Measurements from ENCODE around the gene NIPSNAP2. TPM values are rescaled to one million over a fixed set of nuclear protein-coding genes. Genes with fewer than 3 reads are reported as not detected.

The NIPSNAP2 gene
- total RNA-seq (100 to 1,000 TPM; 230 to 302 (median 270) TPM), polyA plus RNA-seq (100 to 1,000 TPM; 119 to 290 (median 260) TPM)
- long read RNA-seq, donor 1, transcript NIPSNAP2-201 (10 exons, 1,999 nt) = major isoform, 232 of 264 reads
- long read RNA-seq, donor 1, partial matches to known transcripts = 18 of 264 reads
- long read RNA-seq, donor 1, other reads (novel, unspliced or antisense) = 14 of 264 reads
- long read RNA-seq, donor 2, transcript NIPSNAP2-201 (10 exons, 1,999 nt) = major isoform, 762 of 865 reads
- long read RNA-seq, donor 2, partial matches to known transcripts = 55 of 865 reads
- long read RNA-seq, donor 2, other reads (novel, unspliced or antisense) = 46 of 865 reads

DNA sequence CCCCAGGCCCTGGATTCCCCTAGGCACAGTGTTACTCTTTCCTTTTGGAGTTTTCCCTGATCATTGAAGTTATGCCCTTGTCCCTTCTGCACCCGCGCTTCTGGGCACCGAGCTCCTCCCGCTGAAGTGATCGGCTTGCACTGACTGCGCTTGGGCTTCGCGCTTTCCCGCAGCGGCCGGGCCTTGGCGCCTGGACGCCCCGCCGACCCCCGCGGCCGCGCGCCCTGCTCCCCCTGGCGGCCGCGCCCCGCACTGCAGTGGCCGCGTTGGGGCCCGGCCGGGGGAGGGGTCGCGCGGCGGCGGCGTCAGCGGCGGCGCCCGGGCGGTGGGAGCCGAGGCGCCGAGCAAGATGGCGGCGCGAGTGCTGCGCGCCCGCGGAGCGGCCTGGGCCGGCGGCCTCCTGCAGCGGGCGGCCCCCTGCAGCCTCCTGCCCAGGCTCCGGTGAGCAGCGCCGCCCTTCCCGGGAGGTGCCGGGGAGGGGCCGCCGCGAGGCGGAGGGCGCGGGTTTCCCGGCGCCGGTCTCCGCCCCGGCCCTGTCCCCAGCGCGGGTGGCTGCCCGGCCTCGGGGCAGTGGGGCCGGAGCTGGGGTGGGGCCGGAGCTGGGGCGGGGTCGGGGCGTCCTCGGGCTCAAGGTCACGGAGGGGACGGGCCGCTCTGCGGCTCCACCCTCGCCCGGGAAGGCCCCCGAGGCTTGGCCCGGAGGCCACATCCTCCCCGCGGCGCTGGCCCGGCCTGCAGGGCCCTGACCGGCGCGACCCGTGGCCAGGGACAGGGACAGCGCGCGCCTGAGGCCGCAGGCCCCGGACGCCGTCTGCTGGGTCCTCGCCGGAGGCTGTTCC, at the start of gene NIPSNAP2:
TSS of gene NIPSNAP2 (plus strand) at position 325 of the 839 bp plus-strand sequence. CDS start at position 350, 25 bp downstream.
- peak; percentile 83 for TF ChIP-seq CTCF (IDR thresholded peaks at IDR 0.05)
- Histone ChIP-seq H3K27ac (peak within 1 kb of the TSS; percentile 89), H3K9me3 (no peaks in the 10 kb centered on the region), H3K4me1 (peaks cover 35% of the 10 kb centered on the region), H3K27me3 (ENCODE audit: insufficient read depth in 3 of 3, low read length in 2 of 3) (no peaks in the 10 kb centered on the region), H3K4me3 (peak within 1 kb of the TSS; percentile 73), H3K36me3 (ENCODE audit: insufficient read depth in 1 of 2, low read depth in 1 of 2) (no peaks in the 10 kb centered on the region)
- DNase-seq = peak; percentile 90 to 91
- WGBS, 3 donors = 0 to 1% (median 1%) methylated on average over 52 to 105 of the region's 105 CpGs
- peak; percentile 73 to 84 (median 82) for ATAC-seq
- intact Hi-C loops (cut with DNase I) = loop anchor here (2.0 to 10.0 kb wide), 4 partner anchors 322 to 1207 kb away; partner anchors contain the start of genes LANCL2 (in 1 of the 2) and SEC61G (in 1 of the 2)

GRCh38 chr7:55917771-55918170, 46.6 kb upstream of the NIPSNAP2 start:
- Histone ChIP-seq H3K9me3 (no peaks in the 10 kb centered on the region), H3K36me3 (ENCODE audit: insufficient read depth in 1 of 2, low read depth in 1 of 2) (peaks cover 3 to 30% of the 10 kb centered on the region in 2 donors), H3K27ac (no peak overlapping the region), H3K27me3 (ENCODE audit: insufficient read depth in 3 of 3, low read length in 2 of 3) (no peaks in the 10 kb centered on the region), H3K4me1 (no peaks in the 10 kb centered on the region), H3K4me3 (no peak overlapping the region)
- DNase-seq (no peak), ATAC-seq (no peak)
- intact Hi-C loops (cut with DNase I) = no loop called here
- WGBS, 3 donors = 94 to 96% (median 96%) methylated on average over 1 of the region's 1 CpG
- no peak for TF ChIP-seq CTCF (IDR thresholded peaks at IDR 0.05)

- no peak for DNase-seq
- intact Hi-C loops (cut with DNase I) = no loop called here
- peaks cover 0 to 24% of the 10 kb centered on the region in 2 donors for H3K36me3 ChIP-seq (ENCODE audit: insufficient read depth in 1 of 2, low read depth in 1 of 2)
- WGBS, 3 donors = 86 to 92% (median 88%) methylated on average over 5 of the region's 5 CpGs
- H3K4me1 ChIP-seq = no peaks in the 10 kb centered on the region
- H3K4me3 ChIP-seq = no peak overlapping the region
- peaks cover 2% of the 10 kb centered on the region for H3K9me3 ChIP-seq
- H3K27me3 ChIP-seq (ENCODE audit: insufficient read depth in 3 of 3, low read length in 2 of 3) = no peaks in the 10 kb centered on the region
- H3K27ac ChIP-seq = no peak overlapping the region
- no peak for ATAC-seq
- no peak for TF ChIP-seq CTCF (IDR thresholded peaks at IDR 0.05)
Observed at GRCh38 chr7:55928006-55928767, 36.2 kb upstream of the NIPSNAP2 start.

DNA sequence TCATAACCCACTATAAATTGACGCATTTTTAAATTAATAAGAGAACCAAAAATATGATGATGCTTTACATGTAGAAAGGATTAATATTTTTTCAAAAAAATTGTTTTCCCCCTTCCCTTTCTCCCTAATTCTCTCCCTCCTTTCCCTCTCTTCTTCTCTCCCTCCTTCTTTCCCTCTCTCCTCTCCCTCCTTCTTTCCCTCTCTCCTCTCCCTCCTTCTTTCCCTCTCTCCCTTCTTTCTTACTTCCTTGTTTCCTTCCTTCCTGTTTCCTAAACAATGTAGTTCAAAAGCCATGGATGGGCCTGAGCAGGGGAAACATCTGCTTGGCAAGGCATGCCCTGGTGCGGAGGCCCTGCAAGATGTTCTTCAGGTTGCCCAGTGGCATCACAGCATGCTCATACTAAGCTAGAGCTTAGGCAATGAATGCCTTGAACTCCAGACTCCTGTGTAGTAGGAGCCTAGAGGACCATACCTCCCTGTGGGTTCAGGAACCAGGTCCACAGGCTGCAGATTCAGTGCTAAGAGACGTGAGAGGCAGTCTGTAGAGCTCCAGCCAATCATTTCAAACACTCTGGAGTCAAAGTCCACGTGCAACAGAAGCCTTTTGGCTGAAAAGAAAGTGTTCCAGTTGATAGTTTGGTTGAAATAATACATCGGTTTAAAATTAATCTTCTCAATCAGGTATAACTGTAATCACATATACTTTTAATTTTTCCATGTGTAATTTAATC, 32.8 kb upstream of the NIPSNAP2 start:
- H3K4me1 ChIP-seq = no peaks in the 10 kb centered on the region
- peaks cover 13% of the 10 kb centered on the region for H3K9me3 ChIP-seq
- H3K36me3 ChIP-seq (ENCODE audit: insufficient read depth in 1 of 2, low read depth in 1 of 2) = peaks cover 0 to 5% of the 10 kb centered on the region in 2 donors
- no peak for TF ChIP-seq CTCF (IDR thresholded peaks at IDR 0.05)
- intact Hi-C loops (cut with DNase I) = no loop called here
- DNase-seq = no peak
- H3K27ac ChIP-seq = no peak overlapping the region
- no peak overlapping the region for H3K4me3 ChIP-seq
- no peak for ATAC-seq
- WGBS, 3 donors = 73 to 81% (median 80%) methylated on average over 5 of the region's 5 CpGs
- no peaks in the 10 kb centered on the region for H3K27me3 ChIP-seq (ENCODE audit: insufficient read depth in 3 of 3, low read length in 2 of 3)

Data from psoas muscle (tissue), 8 donors.